GM19239 (cell line): ENCODE measurements around the gene TMEM244.
"Not testable (repeated sequence)": the region's sequence is repeated elsewhere in the genome, so short reads cannot be mapped to it uniquely, and the experiment has no call there.

Source experiments
- DNase-seq: peaks from one replicate; pipeline ENCODE4 v3.0.0; 2011; ENCODE audit warnings: low spot score; ENCODE audit not compliant: insufficient read length
- FAIRE-seq: peaks from 2 replicates; lab custom pipeline; 2011; peaks lifted over from hg19 to GRCh38; lab: Jason Lieb, UNC

The TMEM244 gene

DNA sequence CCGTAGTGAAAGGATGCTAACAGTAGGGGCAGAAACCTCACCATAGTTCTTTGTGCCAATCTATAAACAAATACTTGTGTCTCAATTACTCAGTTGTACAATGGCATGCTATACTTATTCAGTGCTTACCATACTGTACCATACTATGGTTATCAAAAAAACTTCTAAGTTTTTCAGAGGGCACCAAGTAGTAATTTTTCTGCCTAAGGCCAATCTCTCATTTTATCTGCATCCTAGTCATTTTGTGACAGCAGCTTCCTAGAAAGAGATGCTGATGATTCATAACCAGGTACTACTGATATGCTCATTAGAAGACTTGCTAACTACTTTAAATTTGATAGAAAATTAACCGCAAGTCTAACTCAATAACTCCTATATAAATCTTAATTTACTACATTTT is 42.9 kb downstream of the TMEM244 start:
- no peak for FAIRE-seq
- no peak for DNase-seq

DNA sequence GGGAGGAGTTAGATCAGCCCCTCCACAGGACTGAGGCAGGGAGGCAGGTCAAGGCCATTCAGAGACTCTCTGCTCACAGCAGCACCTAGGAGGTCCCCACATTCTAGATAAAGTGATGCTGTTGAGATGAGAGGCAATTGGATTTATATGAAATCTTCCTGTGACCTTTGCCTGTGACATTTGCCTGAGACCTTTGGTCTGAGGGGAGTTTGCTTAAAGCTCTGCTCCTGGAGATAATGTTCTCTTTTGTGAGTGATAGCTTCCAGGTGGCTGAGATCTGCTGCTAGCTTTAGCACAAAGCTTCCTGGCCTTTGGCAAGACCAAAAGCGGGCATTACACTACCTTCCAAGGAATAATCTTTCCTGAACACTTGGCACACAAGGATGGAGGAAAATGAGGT is 43.3 kb downstream of the TMEM244 start:
- FAIRE-seq (no peak), DNase-seq (no peak)

- no peak for FAIRE-seq
- no peak for DNase-seq
Measured at GRCh38 chr6:129817332-129817731, 43.8 kb downstream of the TMEM244 start.

- no peak for DNase-seq
- no peak for FAIRE-seq
Measured at GRCh38 chr6:129812145-129812777, 48.9 kb downstream of the TMEM244 start.

DNA sequence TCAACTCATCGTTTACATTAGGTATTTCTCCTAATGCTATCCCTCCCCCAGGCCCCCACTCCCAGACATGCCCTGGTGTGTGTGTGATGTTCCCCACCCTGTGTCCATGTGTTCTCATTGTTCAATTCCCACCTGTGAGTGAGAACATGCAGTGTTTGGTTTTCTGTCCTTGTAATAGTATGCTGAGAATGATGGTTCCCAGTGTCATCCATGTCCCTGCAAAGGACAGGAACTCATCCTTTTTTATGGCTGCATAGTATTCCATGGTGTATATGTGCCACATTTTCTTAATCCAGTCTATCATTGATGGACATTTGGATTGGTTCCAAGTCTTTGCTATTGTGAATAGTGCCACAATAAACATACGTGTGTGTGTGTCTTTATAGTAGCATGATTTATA is 54.0 kb downstream of the TMEM244 start:
- FAIRE-seq, DNase-seq: not testable (repeated sequence)

GRCh38 chr6:129802920-129803319 is 58.2 kb downstream of the TMEM244 start:
- not testable (repeated sequence) for DNase-seq, FAIRE-seq

GRCh38 chr6:129801909-129802308 is 59.2 kb downstream of the TMEM244 start:
- no peak for DNase-seq
- no peak for FAIRE-seq

DNA sequence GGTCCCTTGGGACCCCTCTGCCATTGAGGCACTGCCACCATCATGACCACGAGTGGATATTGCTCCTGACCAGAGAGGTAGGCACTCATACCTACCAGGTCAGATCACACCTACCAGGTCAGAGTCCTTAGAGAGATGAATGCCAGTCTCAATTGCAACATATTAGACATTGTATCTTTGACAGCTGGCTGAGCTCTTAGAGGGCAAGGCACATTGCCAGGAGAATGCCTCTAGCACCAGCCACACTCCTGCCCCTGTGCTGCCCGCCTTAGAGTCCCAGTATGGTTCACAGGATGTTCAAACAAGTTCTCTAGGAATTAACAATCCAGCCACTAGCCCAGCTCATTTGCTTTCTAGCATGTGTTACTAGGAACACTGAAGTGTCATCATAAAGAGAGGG is 65.9 kb downstream of the TMEM244 start:
- FAIRE-seq (no peak), DNase-seq (no peak)

DNA sequence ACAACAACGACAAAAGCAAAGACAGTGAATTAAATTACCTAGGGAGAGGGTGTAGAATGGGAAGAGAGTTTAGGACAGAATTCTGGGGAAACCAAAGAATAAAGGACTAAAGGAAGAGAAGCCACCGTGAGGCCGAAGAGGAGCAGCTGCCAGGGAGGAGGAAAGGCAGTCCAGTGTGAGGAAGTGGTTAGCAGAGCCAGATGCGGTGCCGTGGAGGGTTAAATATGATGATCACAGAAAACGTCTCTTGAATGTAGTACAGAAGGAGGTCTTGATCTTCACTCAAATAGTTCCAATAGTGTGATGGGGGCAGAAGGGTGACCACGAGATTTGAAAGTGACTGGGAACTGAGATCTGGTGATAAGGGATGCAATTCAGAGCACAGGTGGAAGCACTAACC is 67.7 kb downstream of the TMEM244 start:
- DNase-seq = no peak
- no peak for FAIRE-seq

DNA sequence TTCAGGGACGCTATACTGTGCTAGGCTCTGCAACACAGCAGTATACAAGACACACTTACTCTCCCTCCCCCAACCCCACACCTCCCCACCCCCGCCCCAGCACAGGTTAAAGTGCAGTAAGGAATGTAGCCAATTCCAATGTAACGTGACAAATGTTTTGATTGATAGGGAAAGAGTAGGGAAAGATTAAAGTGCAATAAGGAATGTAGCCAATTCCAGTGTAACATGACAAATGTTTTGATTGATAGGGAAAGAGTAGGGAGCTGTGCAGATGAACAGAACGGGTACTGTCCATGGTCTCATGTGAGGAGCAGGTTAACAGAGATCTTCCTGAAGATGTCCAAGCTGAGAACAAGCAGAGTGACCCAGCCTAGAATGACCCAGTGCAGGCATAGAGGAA is 69.1 kb downstream of the TMEM244 start:
- FAIRE-seq (no peak), DNase-seq (no peak)

- DNase-seq (no peak), FAIRE-seq (no peak)
Measured at GRCh38 chr6:129790785-129791184, 70.3 kb downstream of the TMEM244 start.

GRCh38 chr6:129789974-129790373 is 71.1 kb downstream of the TMEM244 start:
- DNase-seq = no peak
- no peak for FAIRE-seq

DNA sequence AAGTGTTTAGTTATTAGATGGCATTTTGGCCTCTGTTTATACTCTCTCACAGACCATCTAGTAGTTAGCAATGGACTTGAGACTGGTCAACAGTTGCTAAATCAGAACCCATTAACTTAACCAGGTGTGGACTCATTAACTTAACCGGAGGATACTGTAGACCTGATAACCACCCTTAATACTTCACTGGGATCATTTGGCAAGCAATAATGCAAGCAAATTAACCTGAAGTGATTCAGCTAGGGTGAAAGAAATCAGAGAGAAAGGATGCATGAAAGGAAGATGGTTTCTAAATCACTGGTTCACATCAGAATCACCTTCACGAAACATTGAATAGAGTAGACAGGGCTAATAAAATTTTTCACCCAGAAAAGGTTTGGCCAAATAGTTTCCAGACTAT is 73.3 kb downstream of the TMEM244 start:
- no peak for FAIRE-seq
- no peak for DNase-seq

GRCh38 chr6:129786548-129786947 is 74.6 kb downstream of the TMEM244 start:
- FAIRE-seq = no peak
- DNase-seq = no peak

DNA sequence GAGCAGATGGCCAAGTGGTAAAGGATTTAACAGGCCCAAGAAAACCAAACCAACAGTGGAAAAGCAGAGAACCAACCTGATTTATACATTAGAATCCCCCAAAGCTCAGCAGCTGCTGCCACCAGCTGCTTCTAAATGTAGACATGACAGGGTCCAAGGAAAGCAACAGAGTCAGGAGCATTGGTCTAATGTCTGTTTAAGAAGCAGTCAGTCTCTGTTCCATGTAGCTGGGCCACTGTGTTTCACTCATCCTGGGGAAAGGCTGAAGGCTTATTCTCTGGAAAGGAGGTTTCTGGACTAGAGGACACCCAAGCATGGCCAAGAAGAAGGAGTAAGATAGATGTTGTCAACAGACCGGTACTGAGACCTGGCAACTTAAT is 75.4 kb downstream of the TMEM244 start:
- DNase-seq = no peak
- no peak for FAIRE-seq

GRCh38 chr6:129785047-129785755 is 75.9 kb downstream of the TMEM244 start:
- DNase-seq (no peak), FAIRE-seq (no peak)
